DMS53 (cell line): ENCODE measurements around the gene CDK11A.
A peak's percentile ranks its signal among the peaks of the same experiment; 100 is the strongest.
"Not testable (repeated sequence)": the region's sequence is repeated elsewhere in the genome, so short reads cannot be mapped to it uniquely, and the experiment has no call there.

Source experiments
- DNase-seq: peaks from one replicate; lab custom pipeline; 2025; lab: John Stamatoyannopoulos, UW

CDK11A gene

GRCh38 chr1:1754051-1754815, 30.1 kb upstream of the CDK11A start:
- DNase-seq: no peak

GRCh38 chr1:1753607-1754005, 29.4 kb upstream of the CDK11A start:
- no peak for DNase-seq

GRCh38 chr1:1752636-1753606, 28.8 kb upstream of the CDK11A start:
- no peak for DNase-seq

- DNase-seq: no peak
These were observed 28.0 kb upstream of the CDK11A start for GRCh38 chr1:1752190-1752589.

GRCh38 chr1:1749941-1750340, 25.8 kb upstream of the CDK11A start:
- not testable (repeated sequence) for DNase-seq

- no peak for DNase-seq
These were observed 24.6 kb upstream of the CDK11A start for GRCh38 chr1:1748686-1749321.

GRCh38 chr1:1746566-1746909, 22.4 kb upstream of the CDK11A start:
- not testable (repeated sequence) for DNase-seq

GRCh38 chr1:1745651-1746565, 21.8 kb upstream of the CDK11A start:
- DNase-seq: peak; percentile 63

- not testable (repeated sequence) for DNase-seq
These were observed 18.4 kb upstream of the CDK11A start for GRCh38 chr1:1742529-1742928.

GRCh38 chr1:1741013-1741412, 16.9 kb upstream of the CDK11A start:
- not testable (repeated sequence) for DNase-seq

- not testable (repeated sequence) for DNase-seq
These were observed 14.7 kb upstream of the CDK11A start for GRCh38 chr1:1738799-1739337.

GRCh38 chr1:1737675-1738590, 13.8 kb upstream of the CDK11A start:
- DNase-seq: not testable (repeated sequence)

GRCh38 chr1:1732381-1732780, 8.2 kb upstream of the CDK11A start:
- DNase-seq: no peak

GRCh38 chr1:1730870-1731269, 6.7 kb upstream of the CDK11A start:
- no peak for DNase-seq

GRCh38 chr1:1730230-1730629, 6.1 kb upstream of the CDK11A start:
- not testable (repeated sequence) for DNase-seq

- not testable (repeated sequence) for DNase-seq
These were observed 5.1 kb upstream of the CDK11A start for GRCh38 chr1:1729116-1729816.

- DNase-seq: not testable (repeated sequence)
These were observed 4.3 kb upstream of the CDK11A start for GRCh38 chr1:1728308-1729005.

GRCh38 chr1:1727131-1727651, 3.0 kb upstream of the CDK11A start:
- DNase-seq: not testable (repeated sequence)
